ENCODE data around the gene ST3GAL3.

The ST3GAL3 gene

GRCh38 chr1:43797891-43798290 is 90.6 kb downstream of the ST3GAL3 start:
- no peak overlapping the region for H3K4me3 ChIP-seq (replicated peaks; ENCODE audit: insufficient read depth, low read length)
- no peaks in the 10 kb centered on the region for H3K27me3 ChIP-seq (ENCODE audit: insufficient read depth, poor library complexity, severe bottlenecking)
- peak; percentile 34; the same call in 1 of the 2 replicates for TF ChIP-seq POLR2AphosphoS5 (IDR thresholded peaks at IDR 0.05; ENCODE audit: low read depth)
- peak; percentile 29; the same call in 1 of the 2 replicates for TF ChIP-seq SPI1 (IDR thresholded peaks at IDR 0.05; ENCODE audit: borderline replicate concordance, low read depth)
- TF ChIP-seq GABPA (IDR thresholded peaks at IDR 0.05; ENCODE audit: low read depth) = no peak
- TF ChIP-seq REST (IDR thresholded peaks at IDR 0.05; ENCODE audit: insufficient replicate concordance, low read depth) = no peak
- no peak for TF ChIP-seq CTCF (IDR thresholded peaks at IDR 0.05; ENCODE audit: insufficient read depth, low read length)
- peak overlapping the region; percentile 65 for H3K27ac ChIP-seq (replicated peaks)
- DNase-seq (ENCODE audit: low read depth in 1 of 2, low spot score in 1 of 2) = peak; percentile 61 to 72

GRCh38 chr1:43799656-43800635 is 92.6 kb downstream of the ST3GAL3 start:
- TF ChIP-seq SPI1 (IDR thresholded peaks at IDR 0.05; ENCODE audit: borderline replicate concordance, low read depth) = no peak
- TF ChIP-seq CTCF (IDR thresholded peaks at IDR 0.05; ENCODE audit: insufficient read depth, low read length) = no peak
- no peak for TF ChIP-seq GABPA (IDR thresholded peaks at IDR 0.05; ENCODE audit: low read depth)
- no peak for TF ChIP-seq POLR2AphosphoS5 (IDR thresholded peaks at IDR 0.05; ENCODE audit: low read depth)
- TF ChIP-seq REST (IDR thresholded peaks at IDR 0.05; ENCODE audit: insufficient replicate concordance, low read depth) = no peak
- 0 out of 2 replicates have a peak overlapping the region, but pooled peaks have one; percentile 10 for H3K27ac ChIP-seq (replicated peaks)
- DNase-seq (ENCODE audit: low read depth in 1 of 2, low spot score in 1 of 2) = no peak
- no peak overlapping the region for H3K4me3 ChIP-seq (replicated peaks; ENCODE audit: insufficient read depth, low read length)
- H3K27me3 ChIP-seq (ENCODE audit: insufficient read depth, poor library complexity, severe bottlenecking) = no peaks in the 10 kb centered on the region

GRCh38 chr1:43800771-43801170 is 93.4 kb downstream of the ST3GAL3 start:
- H3K27ac ChIP-seq (replicated peaks) = no peak overlapping the region; the same call in 1 of the 2 replicates
- TF ChIP-seq REST (IDR thresholded peaks at IDR 0.05; ENCODE audit: insufficient replicate concordance, low read depth) = no peak
- TF ChIP-seq SPI1 (IDR thresholded peaks at IDR 0.05; ENCODE audit: borderline replicate concordance, low read depth) = no peak
- TF ChIP-seq CTCF (IDR thresholded peaks at IDR 0.05; ENCODE audit: insufficient read depth, low read length) = no peak
- TF ChIP-seq GABPA (IDR thresholded peaks at IDR 0.05; ENCODE audit: low read depth) = no peak
- TF ChIP-seq POLR2AphosphoS5 (IDR thresholded peaks at IDR 0.05; ENCODE audit: low read depth) = no peak
- DNase-seq (ENCODE audit: low read depth in 1 of 2, low spot score in 1 of 2) = no peak
- H3K27me3 ChIP-seq (ENCODE audit: insufficient read depth, poor library complexity, severe bottlenecking) = no peaks in the 10 kb centered on the region
- no peak overlapping the region for H3K4me3 ChIP-seq (replicated peaks; ENCODE audit: insufficient read depth, low read length)

All from HL-60 (cell line).